Kidney glomerular epithelial cell (primary cell): ENCODE data around the gene BOD1L1.

ENCODE experiments used
- DNase-seq: peaks from one replicate; lab custom pipeline; 2025; lab: John Stamatoyannopoulos, UW

The BOD1L1 gene

DNA sequence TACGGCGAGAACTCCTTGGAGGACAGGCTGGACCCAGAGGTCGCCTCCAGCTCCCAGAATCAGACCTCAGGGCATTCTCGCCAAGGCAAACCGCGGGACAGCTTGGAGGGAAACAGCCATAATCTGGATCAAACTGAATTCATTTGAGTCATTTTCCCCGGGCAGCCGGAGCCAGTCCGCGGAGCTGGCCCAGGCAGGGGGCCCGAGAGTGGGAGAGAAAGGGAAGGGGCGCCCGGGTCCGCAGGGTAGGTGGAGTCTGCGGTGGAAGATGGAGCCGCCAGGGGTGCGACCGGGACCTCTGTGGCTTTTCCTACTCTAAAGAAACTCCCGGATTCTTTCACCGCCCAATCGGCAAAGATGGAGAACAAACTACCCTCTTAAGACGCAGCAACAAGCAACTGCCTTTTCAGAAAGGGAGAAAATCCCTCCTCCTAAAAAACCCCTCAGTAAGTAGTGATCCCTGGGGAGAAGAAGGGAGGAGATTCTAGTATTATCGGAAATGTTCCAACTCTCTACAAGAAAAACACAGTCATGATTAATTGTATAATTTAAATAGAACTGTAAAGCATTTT is 88.4 kb downstream of the BOD1L1 start:
- DNase-seq: no peak

DNA sequence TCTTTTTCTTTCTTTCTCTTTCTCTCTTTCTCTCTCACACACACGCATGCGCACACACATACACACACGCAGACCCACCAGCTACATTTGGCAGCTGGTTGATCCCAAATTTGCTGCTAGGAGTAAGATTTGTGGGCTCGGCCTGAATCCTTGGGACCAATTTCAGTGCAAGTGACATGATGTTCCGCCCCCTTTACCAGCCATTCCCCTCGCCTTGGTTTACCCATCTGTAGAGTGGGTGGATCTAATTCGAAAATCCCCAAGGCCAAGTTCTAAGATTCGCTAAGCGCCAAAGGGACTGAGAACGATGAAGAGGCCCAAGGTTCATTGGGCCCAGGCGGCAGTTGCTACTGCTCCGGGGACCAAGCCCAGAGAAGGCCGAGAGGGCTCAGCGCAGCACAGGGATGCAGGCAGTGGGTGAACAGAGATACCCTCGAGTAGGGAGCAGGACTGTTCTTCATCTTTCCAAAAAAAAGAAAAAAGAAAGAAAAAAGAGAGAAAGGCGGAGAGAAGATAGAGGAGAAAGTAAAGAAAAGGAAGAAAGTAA is 89.0 kb downstream of the BOD1L1 start:
- no peak for DNase-seq

DNA sequence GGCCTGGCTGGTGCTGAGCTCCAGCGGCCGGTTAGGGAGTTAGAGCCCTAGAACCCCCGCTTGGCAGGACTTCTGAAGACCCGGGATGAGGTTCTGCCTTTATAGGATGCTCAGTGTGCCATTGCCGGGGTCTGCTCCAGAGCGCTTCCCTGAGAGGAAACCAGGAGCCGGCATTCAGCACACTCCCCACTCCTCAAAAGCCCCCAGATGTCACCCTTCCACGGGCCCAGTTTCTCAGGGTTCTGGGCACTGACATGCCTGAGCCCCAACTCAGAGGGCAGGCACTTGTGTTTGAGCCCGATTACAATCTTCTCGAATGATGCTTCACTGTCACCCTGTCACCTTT is 89.7 kb downstream of the BOD1L1 start:
- no peak for DNase-seq

- no peak for DNase-seq
Measured at GRCh38 chr4:13537011-13537831, 90.3 kb downstream of the BOD1L1 start.

GRCh38 chr4:13536607-13537006 is 90.9 kb downstream of the BOD1L1 start:
- no peak for DNase-seq

DNA sequence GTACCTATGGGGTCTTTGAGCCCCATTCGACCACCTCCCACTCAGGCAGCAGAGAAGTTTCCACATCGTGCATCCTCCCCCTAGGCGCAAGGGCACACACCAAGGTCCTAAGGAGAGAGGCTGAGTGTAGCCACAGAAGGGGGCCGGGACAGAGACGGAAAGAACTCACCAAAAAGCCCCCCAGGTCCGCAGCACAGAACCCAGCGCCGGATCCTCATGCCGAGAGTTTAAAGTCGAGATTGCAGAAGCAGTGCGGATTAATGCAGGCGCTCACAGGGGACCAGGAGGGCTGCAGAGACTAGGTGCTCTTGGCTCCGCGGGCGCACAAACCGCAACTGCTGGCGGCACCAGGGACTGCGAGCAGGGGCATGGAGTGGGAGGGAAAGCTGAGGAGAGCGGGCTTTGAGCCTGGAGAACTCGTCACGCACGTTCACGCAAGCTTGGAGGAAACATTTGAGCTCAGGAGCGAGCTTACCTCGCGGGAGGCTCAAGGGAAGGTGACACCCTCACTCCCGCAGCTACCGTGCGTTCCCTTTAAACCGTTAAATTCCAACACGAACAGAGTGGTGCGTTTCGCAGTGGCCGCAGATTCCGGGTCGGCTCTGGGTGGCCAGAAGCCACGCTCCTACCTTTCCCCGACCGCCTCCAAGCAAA is 91.7 kb downstream of the BOD1L1 start:
- DNase-seq: no peak

DNA sequence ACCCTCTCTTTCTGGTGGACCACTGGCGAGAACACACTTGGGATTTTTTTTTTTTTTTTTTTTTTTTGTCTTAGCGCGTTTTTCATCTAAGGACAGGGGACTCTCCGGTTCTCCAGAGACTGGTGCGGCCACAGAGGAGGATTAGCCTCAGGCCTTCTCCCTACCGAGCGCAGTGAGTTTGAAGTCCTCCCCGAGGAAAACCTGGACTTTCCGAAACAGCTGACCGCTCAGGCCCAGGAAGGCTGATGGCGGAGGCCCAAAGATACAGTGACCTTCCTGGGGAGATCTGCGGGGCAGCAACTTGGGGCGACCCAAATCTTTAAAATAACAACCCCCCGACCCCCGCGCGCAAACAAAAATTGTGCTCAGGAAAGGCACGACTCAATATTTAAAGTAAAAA is 92.4 kb downstream of the BOD1L1 start:
- no peak for DNase-seq

- DNase-seq: no peak
Measured at GRCh38 chr4:13534344-13535063, 93.0 kb downstream of the BOD1L1 start.

DNA sequence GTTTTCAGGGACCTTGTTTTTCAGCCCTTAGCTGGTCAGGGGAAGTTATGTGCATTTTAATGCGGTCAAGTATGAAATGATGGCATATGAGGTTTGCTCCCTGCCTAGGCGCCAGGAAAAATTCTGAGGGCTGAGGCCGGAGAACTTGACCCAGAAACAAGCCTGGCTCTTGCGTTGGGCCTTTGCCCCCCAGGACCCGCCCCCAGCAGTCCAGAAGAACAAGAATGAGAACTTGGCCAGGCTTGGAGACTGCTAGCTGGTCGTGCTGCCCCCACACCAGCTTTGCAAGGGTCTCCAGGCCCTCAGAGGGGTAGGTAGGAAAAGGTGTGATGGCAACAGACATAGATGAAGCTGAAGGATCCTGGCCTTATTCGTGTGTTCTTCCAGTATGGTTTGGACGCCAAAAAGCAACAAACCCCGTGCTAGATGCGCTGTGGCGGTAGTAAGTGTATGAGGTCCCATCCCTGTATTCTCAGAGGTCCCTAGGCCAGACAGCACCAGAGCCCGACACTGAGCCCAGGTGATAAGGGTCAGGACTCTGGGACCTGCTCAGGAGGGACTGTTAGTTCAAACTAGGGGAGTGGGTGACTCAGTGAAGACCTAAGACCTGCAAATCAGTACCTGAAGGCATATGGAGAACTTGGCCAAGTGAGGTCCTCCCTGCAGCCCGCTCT is 93.7 kb downstream of the BOD1L1 start:
- DNase-seq: no peak

DNA sequence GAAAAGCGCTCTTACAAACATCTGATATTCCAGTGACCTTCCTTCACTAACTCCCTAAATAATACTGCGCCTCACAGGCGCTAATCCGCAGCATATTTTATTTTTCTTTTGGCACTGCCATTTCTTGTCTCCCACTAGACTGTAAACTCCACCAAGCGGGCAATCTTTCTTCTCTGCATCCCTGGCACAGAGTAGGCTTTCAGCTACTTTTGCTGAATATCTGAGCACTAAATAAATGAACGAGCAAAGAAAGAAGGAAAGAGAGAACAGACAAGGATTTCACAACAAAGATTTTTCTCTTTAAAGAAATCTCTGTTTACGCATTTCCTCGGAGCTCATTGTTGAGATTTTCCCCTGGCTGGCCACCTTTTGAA is 95.9 kb downstream of the BOD1L1 start:
- DNase-seq: no peak

- DNase-seq: no peak
Measured at GRCh38 chr4:13530823-13531624, 96.5 kb downstream of the BOD1L1 start.

DNA sequence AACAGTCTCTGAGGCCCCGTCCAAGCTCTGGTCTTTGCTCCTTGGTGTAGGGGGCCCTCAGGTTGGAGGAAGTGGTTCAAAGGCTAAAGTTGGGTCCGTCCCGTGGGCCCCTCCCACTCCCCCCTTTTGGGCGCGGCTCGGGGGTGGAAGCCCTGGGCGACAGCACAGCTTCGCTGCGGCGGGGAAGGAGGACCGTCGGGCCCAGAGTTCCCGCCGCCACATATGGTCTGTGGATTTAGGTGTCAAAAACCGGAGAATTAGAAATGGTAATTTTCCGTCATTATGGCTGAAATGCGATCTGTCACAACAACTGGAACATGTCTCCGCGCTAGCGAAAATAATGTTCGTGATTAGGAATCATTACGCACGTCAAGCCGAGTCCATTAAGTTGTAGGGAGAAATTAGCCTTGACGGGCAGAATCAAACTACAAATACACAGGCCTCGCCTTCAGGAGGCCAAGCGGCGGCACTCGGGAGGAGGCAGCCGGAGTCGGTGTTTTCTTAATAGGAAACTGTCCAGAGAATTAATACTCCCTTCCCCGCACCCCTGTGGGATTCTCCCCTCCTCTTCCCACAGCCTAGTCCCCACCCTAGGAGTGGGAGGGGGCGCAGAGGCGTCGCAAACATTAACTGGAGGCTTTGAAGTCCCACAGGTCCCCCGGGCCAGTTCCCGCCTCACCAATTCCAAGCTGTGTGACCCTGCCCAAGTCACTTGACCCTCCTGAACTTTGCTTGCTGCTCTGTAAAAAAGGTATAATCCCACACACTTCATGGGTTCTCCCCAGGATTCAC is 98.2 kb downstream of the BOD1L1 start:
- DNase-seq: no peak

DNA sequence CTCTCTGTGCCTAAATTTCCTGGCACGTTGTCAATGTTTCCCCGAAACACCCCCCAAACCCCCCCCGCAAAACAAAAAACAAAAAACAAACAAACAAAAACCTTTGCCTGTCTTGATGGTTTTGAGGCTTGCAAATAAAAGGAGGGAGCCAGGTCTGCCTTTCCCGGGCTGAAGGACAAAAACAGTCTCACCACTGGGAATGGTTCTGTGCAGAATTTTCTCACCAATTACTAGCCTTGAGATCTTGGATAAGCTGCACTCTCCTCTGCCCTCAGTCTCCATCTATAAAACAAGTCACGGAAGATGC is 98.8 kb downstream of the BOD1L1 start:
- no peak for DNase-seq

DNA sequence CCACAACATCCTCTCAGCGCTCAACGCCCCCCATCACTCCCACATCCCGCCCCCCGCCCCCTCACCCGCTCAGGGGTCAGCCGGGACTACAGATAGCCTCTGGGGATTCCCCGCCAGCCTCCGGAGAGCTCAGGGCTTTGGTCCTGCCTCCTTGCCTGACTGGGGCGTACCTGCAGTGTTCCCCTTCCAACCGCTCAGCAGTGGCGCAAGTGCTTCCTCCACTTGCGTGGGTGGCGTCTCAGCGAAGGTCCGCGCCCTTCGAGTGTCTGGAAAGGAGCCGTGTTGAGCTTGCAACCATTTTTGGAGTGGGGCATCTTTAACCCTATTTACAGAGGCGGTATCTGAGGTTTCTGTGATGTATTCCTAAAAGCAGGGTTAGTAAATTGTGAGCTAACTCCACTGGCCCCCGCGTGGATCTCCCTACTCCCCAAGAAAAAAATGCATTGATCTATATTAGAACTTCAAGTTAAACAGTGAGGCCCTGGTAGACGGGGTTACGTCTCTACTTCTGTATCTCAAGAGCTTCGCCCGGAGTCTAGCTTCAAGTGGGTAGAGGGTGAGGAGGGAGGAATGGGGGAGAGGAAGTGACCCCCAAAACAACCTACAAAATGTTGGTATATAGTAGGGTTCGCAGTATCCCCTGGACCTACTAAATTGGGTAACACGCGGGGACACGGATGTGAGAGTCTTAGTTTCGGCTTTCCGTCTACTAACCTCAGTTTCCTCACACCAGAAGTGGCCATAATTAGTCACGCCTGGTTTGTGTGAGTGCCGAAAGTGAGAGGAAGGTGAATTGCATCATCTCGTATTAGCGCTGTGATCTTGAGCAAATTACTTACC is 99.3 kb downstream of the BOD1L1 start:
- no peak for DNase-seq

GRCh38 chr4:13527192-13527980 is 100.1 kb downstream of the BOD1L1 start:
- no peak for DNase-seq

- no peak for DNase-seq
Measured at GRCh38 chr4:13526658-13527057, 100.9 kb downstream of the BOD1L1 start.

DNA sequence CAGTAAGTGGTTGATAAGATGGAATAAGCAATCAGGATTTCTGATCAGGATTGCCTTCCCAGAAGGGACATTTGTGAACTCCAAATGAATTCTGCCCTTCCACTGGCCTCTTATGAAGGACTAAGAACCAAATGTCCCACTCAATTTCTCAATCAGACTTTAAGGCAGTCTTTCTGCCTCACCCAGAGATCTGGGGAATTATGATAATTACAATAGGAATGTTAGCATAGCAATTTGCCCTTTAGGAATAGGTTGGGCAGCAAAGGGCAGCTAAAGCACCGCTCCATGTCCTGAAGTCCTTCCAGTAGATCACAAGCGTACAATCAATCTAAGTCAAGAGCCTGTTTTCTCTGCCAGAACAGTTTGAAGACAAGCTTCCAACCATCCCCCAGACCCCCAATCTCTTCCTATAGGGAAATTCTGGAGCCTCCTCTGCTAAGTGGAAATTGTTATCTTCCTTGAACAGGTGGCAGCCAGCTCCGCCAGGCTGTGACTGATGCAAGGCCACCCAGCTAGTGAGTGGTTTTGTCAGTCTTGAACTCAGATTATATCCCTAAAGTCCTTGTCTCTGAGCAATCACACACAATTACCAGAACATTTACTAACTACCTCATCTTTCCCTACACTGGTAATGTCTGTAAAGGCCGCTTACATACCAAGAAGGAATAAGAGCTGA is 101.8 kb downstream of the BOD1L1 start:
- DNase-seq: no peak
